Spleen (tissue), 11 donors: Measurements from ENCODE around the gene CLMN. TPM values are rescaled to one million over a fixed set of nuclear protein-coding genes. Genes with fewer than 3 reads are reported as not detected.

Source experiments
- DNase-seq: peaks from one replicate; pipeline ENCODE4 v3.0.0-alpha.2; 2020
- H3K27ac ChIP-seq, 8 donors: fragments of 200-600 bp; sonication (generic) in 7 of 8; 1 replicate in 4 of 8; 2 replicates in 4 of 8; pipeline versions ENCODE4 v1.5.0 to v1.8.0; 2016 to 2021; ENCODE audit warnings: inconsistent platforms in 4 of 8, mild to moderate bottlenecking in 4 of 8, moderate library complexity in 1 of 8
- H3K27me3 ChIP-seq, 7 donors: fragments of 200-600 bp; sonication (generic) in 6 of 7; replicated peaks in 1 of 7; 1 replicate in 4 of 7; 2 replicates in 3 of 7; pipeline versions ENCODE4 v1.5.0 to v1.8.0; 2016 to 2021; ENCODE audit warnings: inconsistent platforms in 3 of 7, mild to moderate bottlenecking in 1 of 7
- H3K36me3 ChIP-seq, 6 donors: fragments of 200-600 bp; sonication (generic) in 5 of 6; 1 replicate in 4 of 6; 2 replicates in 2 of 6; pipeline versions ENCODE4 v1.5.0 to v1.8.0; 2016 to 2021; ENCODE audit warnings: inconsistent platforms in 2 of 6
- H3K4me1 ChIP-seq, 6 donors: fragments of 200-600 bp; sonication (generic) in 5 of 6; 1 replicate in 3 of 6; 2 replicates in 3 of 6; pipeline versions ENCODE4 v1.5.0 to v1.8.0; 2016 to 2021; ENCODE audit warnings: inconsistent platforms in 3 of 6
- H3K4me3 ChIP-seq, 8 donors: fragments of 200-600 bp; sonication (generic) in 7 of 8; 1 replicate in 4 of 8; 2 replicates in 4 of 8; pipeline versions ENCODE4 v1.5.0 to v1.8.0; 2016 to 2021; ENCODE audit warnings: inconsistent platforms in 4 of 8, mild to moderate bottlenecking in 4 of 8, moderate library complexity in 2 of 8
- H3K9me3 ChIP-seq, 8 donors: fragments of 200-600 bp; sonication (generic) in 7 of 8; 1 replicate in 4 of 8; 2 replicates in 4 of 8; pipeline versions ENCODE4 v1.5.0 to v1.8.0; 2016 to 2021; ENCODE audit warnings: inconsistent platforms in 4 of 8
- POLR2A ChIP-seq, 3 donors: fragments of 450-650 bp; IDR thresholded peaks; one replicate each; pipeline ENCODE4 v1.5.1; 2017; ENCODE audit warnings: antibody characterized with exemption in 3 of 3, mild to moderate bottlenecking in 1 of 3
- POLR2AphosphoS5 ChIP-seq, 3 donors: sonication (generic); formaldehyde crosslinking; IDR thresholded peaks; one replicate each; pipeline ENCODE4 v1.5.1; 2017; ENCODE audit warnings: antibody characterized with exemption in 3 of 3
- WGBS, 5 donors: extraction: QIAGEN DNeasy Blood & Tissue Kit in 3 of 5; methylation state at CpG; one replicate each; pipeline versions ENCODE4 v1.1.5 to v1.1.7; 2013 to 2018; 5-methylcytosine and 5-hydroxymethylcytosine counted together
- intact Hi-C: fragments of 100-400 bp; cut with DNase I; formaldehyde crosslinking; loops from one replicate; pipeline ENCODE4 v1.15.0; 2023; ENCODE audit warnings: low total_unique reads
- polyA plus RNA-seq, 3 donors: library from polyadenylated mRNA; stranded (reverse); fragments of 200-250 nt; gene quantifications; one replicate each; pipeline ENCODE4 v1.2.1, GENCODE V29; 2013
- total RNA-seq, 7 donors: library from RNA; depleted of rRNA in 3 of 7; stranded (reverse); fragments of >200 nt in 3 of 7; fragmentation: NEBNext Ultra II Directional in 4 of 7; extraction: Animal tissue kit (Norgen Biotek cat#: 25700) in 4 of 7; gene quantifications; one replicate each; pipeline versions ENCODE4 v1.1.0 to v1.2.1, GENCODE V29; 2016 to 2021
- TF ChIP-seq, protein P1 (sequence below), 11 experiments: fragments of 200-600 bp in 7 of 11; fragments of 450-650 bp in 4 of 11; sonication (generic) in 4 of 11; IDR thresholded peaks in 8 of 11; conservative IDR thresholded peaks in 3 of 11; 1 replicate in 7 of 11; 2 replicates in 4 of 11; pipeline versions ENCODE4 v1.4.0 to v1.8.0; 2016 to 2021; ENCODE audit warnings: antibody characterized with exemption in 11 of 11, inconsistent platforms in 4 of 11, mild to moderate bottlenecking in 1 of 11
- donor health status: healthy with polysubstance abuse.
- donor health status: DM: no; HTN: no; CAD: no; lungs with moderate emphysema.
- donor health status: DM: no; HTN: no; CAD: no.
- donor health status: Bipolar disorder and iron deficiency.
- donor health status: healthy.
- donor health status: DM: no; HTN: no; CAD: no.
- donor health status: DM: yes; HTN: yes; CAD: no.

Gene CLMN
- total and polyA plus RNA-seq, 10 donors: 2.7 to 21.4 (median 14.8) TPM

- no peak for DNase-seq
- intact Hi-C loops: no loop called here
- H3K36me3 ChIP-seq: no peaks in the 10 kb centered on the region
- H3K9me3 ChIP-seq: no peaks in the 10 kb centered on the region
- H3K4me1 ChIP-seq: peaks cover 0 to 30% (median 10%) of the 10 kb centered on the region in 6 donors
- no peak overlapping the region for H3K27ac ChIP-seq
- 76 to 92% (median 88%) methylated on average over 6 of the region's 6 CpGs for WGBS, 5 donors
- TF ChIP-seq POLR2A (IDR thresholded peaks at IDR 0.05) (no peak), POLR2AphosphoS5 (IDR thresholded peaks at IDR 0.05) (no peak)
- TF ChIP-seq, protein P1, sequence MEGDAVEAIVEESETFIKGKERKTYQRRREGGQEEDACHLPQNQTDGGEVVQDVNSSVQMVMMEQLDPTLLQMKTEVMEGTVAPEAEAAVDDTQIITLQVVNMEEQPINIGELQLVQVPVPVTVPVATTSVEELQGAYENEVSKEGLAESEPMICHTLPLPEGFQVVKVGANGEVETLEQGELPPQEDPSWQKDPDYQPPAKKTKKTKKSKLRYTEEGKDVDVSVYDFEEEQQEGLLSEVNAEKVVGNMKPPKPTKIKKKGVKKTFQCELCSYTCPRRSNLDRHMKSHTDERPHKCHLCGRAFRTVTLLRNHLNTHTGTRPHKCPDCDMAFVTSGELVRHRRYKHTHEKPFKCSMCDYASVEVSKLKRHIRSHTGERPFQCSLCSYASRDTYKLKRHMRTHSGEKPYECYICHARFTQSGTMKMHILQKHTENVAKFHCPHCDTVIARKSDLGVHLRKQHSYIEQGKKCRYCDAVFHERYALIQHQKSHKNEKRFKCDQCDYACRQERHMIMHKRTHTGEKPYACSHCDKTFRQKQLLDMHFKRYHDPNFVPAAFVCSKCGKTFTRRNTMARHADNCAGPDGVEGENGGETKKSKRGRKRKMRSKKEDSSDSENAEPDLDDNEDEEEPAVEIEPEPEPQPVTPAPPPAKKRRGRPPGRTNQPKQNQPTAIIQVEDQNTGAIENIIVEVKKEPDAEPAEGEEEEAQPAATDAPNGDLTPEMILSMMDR (IDR thresholded peaks at IDR 0.05 in 8 of 11, conservative IDR thresholded peaks at IDR 0.05 in 3 of 11): no peak
- H3K4me3 ChIP-seq: no peak overlapping the region
- no peaks in the 10 kb centered on the region for H3K27me3 ChIP-seq
Measured at GRCh38 chr14:95301527-95302187, 18.1 kb downstream of the CLMN start.

- DNase-seq: no peak
- WGBS, 5 donors: 80 to 93% (median 88%) methylated on average over 8 of the region's 8 CpGs
- intact Hi-C loops: no loop called here
Measured at GRCh38 chr14:95300697-95301526, 18.8 kb downstream of the CLMN start.

GRCh38 chr14:95300002-95300696 lies 19.6 kb downstream of the CLMN start:
- TF ChIP-seq POLR2A (IDR thresholded peaks at IDR 0.05) (no peak), POLR2AphosphoS5 (IDR thresholded peaks at IDR 0.05) (no peak)
- TF ChIP-seq, protein P1 (IDR thresholded peaks at IDR 0.05 in 8 of 11, conservative IDR thresholded peaks at IDR 0.05 in 3 of 11): no peak
- Histone ChIP-seq H3K27ac (no peak overlapping the region), H3K27me3 (no peaks in the 10 kb centered on the region), H3K4me3 (no peak overlapping the region), H3K36me3 (no peaks in the 10 kb centered on the region), H3K4me1 (peaks cover 0 to 31% (median 10%) of the 10 kb centered on the region in 6 donors), H3K9me3 (peaks cover 0 to 10% (median 0%) of the 10 kb centered on the region in 8 donors)
- intact Hi-C loops: no loop called here
- DNase-seq: no peak
- 69 to 78% (median 77%) methylated on average over 9 to 12 of the region's 12 CpGs for WGBS, 5 donors

More at GRCh38 chr14:95300697-95301526, 18.8 kb downstream of the CLMN start:
- Histone ChIP-seq H3K27me3 (no peaks in the 10 kb centered on the region), H3K4me3 (no peak overlapping the region), H3K9me3 (peaks cover 0 to 6% (median 0%) of the 10 kb centered on the region in 8 donors), H3K4me1 (peaks cover 0 to 31% (median 10%) of the 10 kb centered on the region in 6 donors), H3K27ac (no peak overlapping the region), H3K36me3 (no peaks in the 10 kb centered on the region)
- TF ChIP-seq POLR2AphosphoS5 (IDR thresholded peaks at IDR 0.05) (no peak), POLR2A (IDR thresholded peaks at IDR 0.05) (no peak)
- TF ChIP-seq, protein P1 (IDR thresholded peaks at IDR 0.05 in 8 of 11, conservative IDR thresholded peaks at IDR 0.05 in 3 of 11): no peak
